Calu3 (cell line): ENCODE measurements around the gene CD6. TPM values are rescaled to one million over a fixed set of nuclear protein-coding genes. Genes with fewer than 3 reads are reported as not detected.
A peak's percentile ranks its signal among the peaks of the same experiment; 100 is the strongest.

Source experiments
- Bru-seq: library from RNA; stranded (reverse); fragments of 400-500 nt; gene quantifications from one replicate; lab custom pipeline; 2021; lab: Mats Ljungman, UMichigan
- BruChase-seq, 2 experiments: library from RNA; stranded (reverse); fragments of 400-500 nt; gene quantifications; one replicate each; lab custom pipeline; 2021; lab: Mats Ljungman, UMichigan
- BruUV-seq: library from RNA; stranded (reverse); fragments of 400-500 nt; replicated peaks from 2 replicates; lab custom pipeline; 2021; lab: Mats Ljungman, UMichigan
- CTCF ChIA-PET: fragments of 300-600 bp; sonication (Branson Sonifier 250); formaldehyde crosslinking; loops from one replicate; lab custom pipeline; 2022; ENCODE audit warnings: antibody characterized with exemption; lab: Charles Lee
- DNase-seq: peaks from one replicate; pipeline ENCODE4 v3.0.0; 2022
- H3K27ac Mint-ChIP-seq: one replicate; pipeline ENCODE4 v1.8.0; 2022; ENCODE audit warnings: mixed read lengths; ENCODE audit not compliant: unreplicated experiment
- H3K27me3 Mint-ChIP-seq: one replicate; pipeline ENCODE4 v1.8.0; 2022; ENCODE audit warnings: mixed read lengths; ENCODE audit not compliant: unreplicated experiment
- H3K36me3 Mint-ChIP-seq: one replicate; pipeline ENCODE4 v1.8.0; 2022; ENCODE audit warnings: mild to moderate bottlenecking, moderate library complexity, mixed read lengths; ENCODE audit not compliant: insufficient read depth, unreplicated experiment
- H3K4me1 Mint-ChIP-seq: one replicate; pipeline ENCODE4 v1.8.0; 2022; ENCODE audit warnings: mild to moderate bottlenecking, low read depth, mixed read lengths; ENCODE audit not compliant: unreplicated experiment
- H3K4me3 Mint-ChIP-seq: one replicate; pipeline ENCODE4 v1.8.0; 2022; ENCODE audit warnings: mild to moderate bottlenecking, low read depth, moderate library complexity, mixed read lengths; ENCODE audit not compliant: unreplicated experiment
- H3K9me3 Mint-ChIP-seq: one replicate; pipeline ENCODE4 v1.8.0; 2022; ENCODE audit warnings: low read depth, mixed read lengths; ENCODE audit not compliant: unreplicated experiment
- CTCF ChIP-seq: fragments of 200-600 bp; IDR thresholded peaks from one replicate; pipeline ENCODE4 v1.8.0; 2022; ENCODE audit warnings: antibody characterized with exemption; ENCODE audit not compliant: unreplicated experiment
- intact Hi-C: fragments of 100-400 bp; cut with micrococcal nuclease; formaldehyde crosslinking; loops from one replicate; pipeline ENCODE4 v1.10.0; 2022; ENCODE audit not compliant: unreplicated experiment
- long read RNA-seq: library from polyadenylated mRNA; stranded (forward); transcript quantifications from one replicate; pipeline ENCODE4 v2.0.0, GENCODE V29; 2022
- total RNA-seq: library from RNA; stranded (reverse); gene quantifications from 2 replicates; pipeline ENCODE4 v1.2.3, GENCODE V29; 2022

Gene CD6
- total RNA-seq (0.26 and 0.34 TPM in 2 replicates), Bru-seq, nascent RNA (percentile 5 among the genes with signal in this experiment), BruChase-seq, experiment 1, labeled RNA remaining after a 6-hour chase (percentile 6 among the genes with signal in this experiment), BruChase-seq, experiment 2, labeled RNA remaining after a 2-hour chase (percentile 5 among the genes with signal in this experiment)
- long read RNA-seq, partial matches to known transcripts, result 0 of 1 reads
- long read RNA-seq, other reads (novel, unspliced or antisense), result 1 of 1 reads

GRCh38 chr11:60971520-60971919, at the start of gene CD6:
TSS of gene CD6 (plus strand) at chr11:60971680. CDS start at chr11:60971866, 186 bp downstream.
- peaks cover 7% of the 10 kb centered on the region for H3K9me3 Mint-ChIP-seq
- no peak for TF ChIP-seq CTCF
- H3K27me3 Mint-ChIP-seq, result peaks cover 43% of the 10 kb centered on the region
- no peak within 1 kb of the TSS for H3K4me3 Mint-ChIP-seq
- H3K4me1 Mint-ChIP-seq, result no peaks in the 10 kb centered on the region
- CTCF ChIA-PET, result no interaction called here
- intact Hi-C loops, result loop anchor here (2.0 kb wide), 1 partner anchor 157 kb away; no protein-coding TSS in a partner anchor
- BruUV-seq, result no TSS peak
- no peaks in the 10 kb centered on the region for H3K36me3 Mint-ChIP-seq
- no peak within 1 kb of the TSS for H3K27ac Mint-ChIP-seq
- DNase-seq, result no peak

- no peak for DNase-seq
- Mint-ChIP-seq H3K9me3 (no peaks in the 10 kb centered on the region), H3K4me1 (peaks cover 22% of the 10 kb centered on the region), H3K36me3 (peaks cover 19% of the 10 kb centered on the region), H3K4me3 (no peak overlapping the region), H3K27me3 (no peaks in the 10 kb centered on the region), H3K27ac (no peak overlapping the region)
- intact Hi-C loops, result no loop called here
- no peak for TF ChIP-seq CTCF
- CTCF ChIA-PET, result interaction anchor here (0.6 kb wide), 1 partner anchor 825 kb away, joined by 5 read pairs; no protein-coding TSS in a partner anchor
- no TSS peak for BruUV-seq
These were observed 49.6 kb upstream of the CD6 start for GRCh38 chr11:60921777-60922335.

- Mint-ChIP-seq H3K36me3 (peaks cover 19% of the 10 kb centered on the region), H3K27me3 (no peaks in the 10 kb centered on the region), H3K4me1 (peaks cover 15% of the 10 kb centered on the region), H3K27ac (no peak overlapping the region), H3K4me3 (no peak overlapping the region), H3K9me3 (no peaks in the 10 kb centered on the region)
- DNase-seq, result no peak
- no TSS peak for BruUV-seq
- no peak for TF ChIP-seq CTCF
- intact Hi-C loops, result no loop called here
- CTCF ChIA-PET, result no interaction called here
These were observed 48.6 kb upstream of the CD6 start for GRCh38 chr11:60922906-60923305.

GRCh38 chr11:60923326-60923725, 48.2 kb upstream of the CD6 start:
- no peak overlapping the region for H3K27ac Mint-ChIP-seq
- TF ChIP-seq CTCF, result no peak
- H3K4me3 Mint-ChIP-seq, result no peak overlapping the region
- no peak for DNase-seq
- CTCF ChIA-PET, result interaction anchor here (0.9 to 1.3 kb wide), 2 partner anchors 8 to 210 kb away, joined by 3 to 7 read pairs; no protein-coding TSS in a partner anchor
- H3K36me3 Mint-ChIP-seq, result peaks cover 19% of the 10 kb centered on the region
- no peaks in the 10 kb centered on the region for H3K9me3 Mint-ChIP-seq
- BruUV-seq, result no TSS peak
- intact Hi-C loops, result no loop called here
- peaks cover 15% of the 10 kb centered on the region for H3K4me1 Mint-ChIP-seq
- H3K27me3 Mint-ChIP-seq, result no peaks in the 10 kb centered on the region
